HEK293 (cell line): ENCODE data around the gene GABBR2.

Source experiments
- CTCF ChIA-PET: fragments of 350-600 bp; formaldehyde crosslinking; extraction: SDS; loops from one replicate; lab custom pipeline; 2021; ENCODE audit warnings: antibody characterized with exemption; lab: Yijun Ruan, JAX
- POLR2A ChIA-PET: fragments of 300-600 bp; formaldehyde crosslinking; extraction: SDS; loops from one replicate; lab custom pipeline; 2020; ENCODE audit warnings: antibody characterized with exemption, inconsistent platforms; lab: Yijun Ruan, JAX
- H3K27ac ChIP-seq: fragments of 200-500 bp; sonication (Bioruptor generic); 2 replicates; pipeline ENCODE4 v1.5.1; 2014; ENCODE audit warnings: low read depth, low read length, control low read depth, inconsistent platforms; ENCODE audit errors: extremely low read depth
- H3K36me3 ChIP-seq, 2 experiments: fragments of 200-500 bp in 1 of 2; sonication (Bioruptor generic) in 1 of 2; 1 replicate in 1 of 2; 2 replicates in 1 of 2; pipeline ENCODE4 v1.5.1; 2014 to 2017; ENCODE audit warnings: inconsistent platforms in 2 of 2, low read length in 2 of 2; ENCODE audit not compliant: control insufficient read depth in 2 of 2, insufficient read depth in 1 of 2
- H3K4me1 ChIP-seq: fragments of 200-500 bp; sonication (Bioruptor generic); 2 replicates; pipeline ENCODE4 v1.5.1; 2014; ENCODE audit warnings: mild to moderate bottlenecking, low read length, inconsistent platforms; ENCODE audit not compliant: control insufficient read depth, insufficient read depth
- H3K4me3 ChIP-seq: 2 replicates; pipeline ENCODE4 v1.5.1; 2011; ENCODE audit warnings: low read depth, mild to moderate bottlenecking, control low read depth, low read length, moderate library complexity
- H3K9me3 ChIP-seq: fragments of 200-500 bp; sonication (Bioruptor generic); 2 replicates; pipeline ENCODE4 v1.5.1; 2014; ENCODE audit warnings: low read depth, low read length, inconsistent platforms; ENCODE audit not compliant: control insufficient read depth, insufficient read depth
- CTCF ChIP-seq: fragments of 450-650 bp; formaldehyde crosslinking; IDR thresholded peaks from 2 replicates; pipeline ENCODE4 v1.5.1; 2016; ENCODE audit warnings: missing biosample characterization, missing genetic modification characterization
- GLIS1 ChIP-seq: fragments of 450-650 bp; formaldehyde crosslinking; IDR thresholded peaks from 2 replicates; pipeline ENCODE4 v1.5.1; 2016; ENCODE audit warnings: missing biosample characterization, missing genetic modification characterization
- GLIS2 ChIP-seq: fragments of 450-650 bp; formaldehyde crosslinking; IDR thresholded peaks from 2 replicates; pipeline ENCODE4 v1.5.1; 2016; ENCODE audit warnings: missing biosample characterization, missing genetic modification characterization
- HOXD13 ChIP-seq: sonication (generic); formaldehyde crosslinking; IDR thresholded peaks from 2 replicates; pipeline ENCODE4 v1.8.0; 2022; ENCODE audit warnings: missing genetic modification reagents, borderline replicate concordance
- INSM2 ChIP-seq: fragments of 450-650 bp; formaldehyde crosslinking; IDR thresholded peaks from 2 replicates; pipeline ENCODE4 v1.5.1; 2016; ENCODE audit warnings: missing biosample characterization, missing genetic modification characterization
- MEIS1 ChIP-seq: sonication (generic); formaldehyde crosslinking; IDR thresholded peaks from 2 replicates; pipeline ENCODE4 v1.8.1; 2022; ENCODE audit warnings: missing genetic modification reagents, mild to moderate bottlenecking, borderline replicate concordance
- OVOL3 ChIP-seq: fragments of 450-650 bp; formaldehyde crosslinking; IDR thresholded peaks from 2 replicates; pipeline ENCODE4 v1.5.1; 2016; ENCODE audit warnings: missing biosample characterization, missing genetic modification characterization
- RBAK ChIP-seq: fragments of 450-650 bp; formaldehyde crosslinking; IDR thresholded peaks from 2 replicates; pipeline ENCODE4 v1.5.1; 2016; ENCODE audit warnings: missing biosample characterization, missing genetic modification characterization
- TCF7L2 ChIP-seq: IDR thresholded peaks from 2 replicates; pipeline ENCODE4 v1.6.1; 2011; ENCODE audit warnings: low read depth, mild to moderate bottlenecking, inconsistent platforms, low read length, moderate library complexity, borderline replicate concordance
- ZBTB21 ChIP-seq: fragments of 450-650 bp; formaldehyde crosslinking; IDR thresholded peaks from 2 replicates; pipeline ENCODE4 v1.5.1; 2017; ENCODE audit warnings: missing biosample characterization, missing genetic modification characterization
- ZBTB44 ChIP-seq: fragments of 450-650 bp; IDR thresholded peaks from 2 replicates; pipeline ENCODE4 v1.5.1; 2018; ENCODE audit warnings: missing biosample characterization, mild to moderate bottlenecking, missing genetic modification characterization
- ZFHX2 ChIP-seq: fragments of 450-650 bp; formaldehyde crosslinking; conservative IDR thresholded peaks from 2 replicates; pipeline ENCODE4 v1.5.1; 2016; ENCODE audit warnings: missing biosample characterization, missing genetic modification characterization
- ZFP3 ChIP-seq: fragments of 450-650 bp; formaldehyde crosslinking; IDR thresholded peaks from 2 replicates; pipeline ENCODE4 v1.5.1; 2016; ENCODE audit warnings: low read depth, missing biosample characterization, missing genetic modification characterization
- ZFP41 ChIP-seq: fragments of 450-650 bp; formaldehyde crosslinking; IDR thresholded peaks from 2 replicates; pipeline ENCODE4 v1.5.1; 2016; ENCODE audit warnings: missing biosample characterization, missing genetic modification characterization, borderline replicate concordance
- ZNF121 ChIP-seq: fragments of 450-650 bp; formaldehyde crosslinking; IDR thresholded peaks from 2 replicates; pipeline ENCODE4 v1.5.1; 2016; ENCODE audit warnings: missing biosample characterization, missing genetic modification characterization
- ZNF132 ChIP-seq: fragments of 450-650 bp; formaldehyde crosslinking; IDR thresholded peaks from 2 replicates; pipeline ENCODE4 v1.5.1; 2017; ENCODE audit warnings: missing biosample characterization, missing genetic modification characterization, borderline replicate concordance
- ZNF266 ChIP-seq: fragments of 450-650 bp; formaldehyde crosslinking; IDR thresholded peaks from 2 replicates; pipeline ENCODE4 v1.5.1; 2016; ENCODE audit warnings: missing biosample characterization, missing genetic modification characterization, low read depth
- ZNF362 ChIP-seq: fragments of 450-650 bp; formaldehyde crosslinking; IDR thresholded peaks from 2 replicates; pipeline ENCODE4 v1.5.1; 2016; ENCODE audit warnings: missing biosample characterization, missing genetic modification characterization
- ZNF514 ChIP-seq: fragments of 450-650 bp; formaldehyde crosslinking; IDR thresholded peaks from 2 replicates; pipeline ENCODE4 v1.5.1; 2016; ENCODE audit warnings: missing biosample characterization, missing genetic modification characterization
- ZNF560 ChIP-seq: fragments of 450-650 bp; formaldehyde crosslinking; IDR thresholded peaks from 2 replicates; pipeline ENCODE4 v1.5.1; 2017; ENCODE audit warnings: missing biosample characterization, missing genetic modification characterization, borderline replicate concordance
- ZNF707 ChIP-seq: fragments of 450-650 bp; formaldehyde crosslinking; IDR thresholded peaks from 2 replicates; pipeline ENCODE4 v1.5.1; 2016; ENCODE audit warnings: missing biosample characterization, missing genetic modification characterization
- TF ChIP-seq, protein P1 (sequence below): fragments of 450-650 bp; formaldehyde crosslinking; IDR thresholded peaks from 2 replicates; pipeline ENCODE4 v1.5.0; 2017; ENCODE audit warnings: missing biosample characterization, missing genetic modification characterization, borderline replicate concordance

The GABBR2 gene

DNA sequence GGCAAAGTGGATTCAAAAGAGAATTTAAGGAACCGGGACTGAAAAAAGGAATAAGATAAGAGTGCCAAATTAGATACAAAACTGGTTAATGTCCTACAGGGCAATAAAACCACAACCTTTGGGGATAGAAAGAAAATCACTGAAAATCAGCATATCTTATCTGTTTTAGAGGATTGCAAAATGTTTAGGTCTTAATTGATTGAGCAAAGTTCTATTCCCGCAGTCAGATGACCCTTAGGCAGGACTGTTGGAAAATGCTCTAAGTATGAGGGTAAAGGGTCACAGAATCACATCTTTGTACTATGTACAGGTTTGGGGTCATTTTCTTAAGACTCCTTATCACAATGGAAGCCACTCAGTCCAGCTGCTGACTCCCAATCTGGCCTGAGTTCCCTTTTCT is 129.0 kb downstream of the GABBR2 start (continued):
- TF ChIP-seq ZBTB44 (tag by site-specific recombination) (no peak), MEIS1 (CRISPR knock-in tag) (no peak), ZFP3 (no peak), GLIS1 (no peak), GLIS2 (no peak)
- TF ChIP-seq, protein P1, sequence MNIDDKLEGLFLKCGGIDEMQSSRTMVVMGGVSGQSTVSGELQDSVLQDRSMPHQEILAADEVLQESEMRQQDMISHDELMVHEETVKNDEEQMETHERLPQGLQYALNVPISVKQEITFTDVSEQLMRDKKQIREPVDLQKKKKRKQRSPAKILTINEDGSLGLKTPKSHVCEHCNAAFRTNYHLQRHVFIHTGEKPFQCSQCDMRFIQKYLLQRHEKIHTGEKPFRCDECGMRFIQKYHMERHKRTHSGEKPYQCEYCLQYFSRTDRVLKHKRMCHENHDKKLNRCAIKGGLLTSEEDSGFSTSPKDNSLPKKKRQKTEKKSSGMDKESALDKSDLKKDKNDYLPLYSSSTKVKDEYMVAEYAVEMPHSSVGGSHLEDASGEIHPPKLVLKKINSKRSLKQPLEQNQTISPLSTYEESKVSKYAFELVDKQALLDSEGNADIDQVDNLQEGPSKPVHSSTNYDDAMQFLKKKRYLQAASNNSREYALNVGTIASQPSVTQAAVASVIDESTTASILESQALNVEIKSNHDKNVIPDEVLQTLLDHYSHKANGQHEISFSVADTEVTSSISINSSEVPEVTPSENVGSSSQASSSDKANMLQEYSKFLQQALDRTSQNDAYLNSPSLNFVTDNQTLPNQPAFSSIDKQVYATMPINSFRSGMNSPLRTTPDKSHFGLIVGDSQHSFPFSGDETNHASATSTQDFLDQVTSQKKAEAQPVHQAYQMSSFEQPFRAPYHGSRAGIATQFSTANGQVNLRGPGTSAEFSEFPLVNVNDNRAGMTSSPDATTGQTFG (tag by site-specific recombination) = no peak
- TF ChIP-seq, all 188 proteins: peak for 0

- no peak for TF ChIP-seq ZFHX2 (tag by site-specific recombination)
- no peak for TF ChIP-seq INSM2 (tag by site-specific recombination)
- no peak for TF ChIP-seq ZNF266
- no peak for TF ChIP-seq ZNF514 (tag by site-specific recombination)
- TF ChIP-seq RBAK (tag by site-specific recombination) = no peak
- no peak for TF ChIP-seq ZBTB21 (tag by site-specific recombination)
- TF ChIP-seq ZNF132 (tag by site-specific recombination) = no peak
- TF ChIP-seq ZNF121 = no peak
- TF ChIP-seq ZNF707 (tag by site-specific recombination) = no peak
- no peak for TF ChIP-seq OVOL3 (tag by site-specific recombination)
- no peak for TF ChIP-seq ZNF560 (tag by site-specific recombination)
- Histone ChIP-seq H3K36me3 (no peaks in the 10 kb centered on the region), H3K27ac (no peak overlapping the region), H3K4me3 (no peak overlapping the region), H3K9me3 (no peaks in the 10 kb centered on the region), H3K4me1 (no peaks in the 10 kb centered on the region)
- ChIA-PET POLR2A (no interaction called here), CTCF (interaction anchor here (0.6 kb wide), 1 partner anchor 135 kb away, joined by 4 read pairs; no protein-coding TSS in a partner anchor)
These were observed 131.3 kb downstream of the GABBR2 start for GRCh38 chr9:98577446-98577845.

GRCh38 chr9:98576859-98577258 is 131.9 kb downstream of the GABBR2 start:
- POLR2A ChIA-PET = no interaction called here
- Histone ChIP-seq H3K4me1 (no peaks in the 10 kb centered on the region), H3K36me3 (no peaks in the 10 kb centered on the region), H3K9me3 (no peaks in the 10 kb centered on the region), H3K27ac (no peak overlapping the region), H3K4me3 (no peak overlapping the region)
- CTCF ChIA-PET = interaction anchor here (0.6 kb wide), 1 partner anchor 135 kb away, joined by 4 read pairs; no protein-coding TSS in a partner anchor
- no peak for TF ChIP-seq HOXD13 (CRISPR knock-in tag)
- TF ChIP-seq ZFP41 (tag by site-specific recombination) = no peak
- no peak for TF ChIP-seq MEIS1 (CRISPR knock-in tag)
- TF ChIP-seq TCF7L2 = no peak
- TF ChIP-seq ZNF362 (tag by site-specific recombination) = no peak
- TF ChIP-seq CTCF = no peak
